ENCODE measurements around the gene PRSS38.

- TF ChIP-seq CTCF (IDR thresholded peaks at IDR 0.05) (no peak; the same call in 1 of the 2 replicates), SIN3A (IDR thresholded peaks at IDR 0.05; ENCODE audit: borderline replicate concordance, insufficient read depth, low read depth, low read length) (no peak), REST (IDR thresholded peaks at IDR 0.05; ENCODE audit: insufficient read depth in 1 of 2, low read depth in 2 of 2, low read length in 1 of 2) (no peak), POLR2AphosphoS5 (IDR thresholded peaks at IDR 0.05; ENCODE audit: low read depth, low read length) (no peak), TCF7L2 (IDR thresholded peaks at IDR 0.05; ENCODE audit: low read depth, low read length) (no peak)
Measured at GRCh38 chr1:227805606-227806197, 9.8 kb upstream of the PRSS38 start.
